ENCODE data around the gene LIMS2. TPM values are rescaled to one million over a fixed set of nuclear protein-coding genes. Genes with fewer than 3 reads are reported as not detected.

The LIMS2 gene
- total RNA-seq, 1 experiment from 2014 or later = 0.26 TPM

- DNase-seq (ENCODE audit: low read depth) = peak; percentile 73
Measured at GRCh38 chr2:127623388-127624319, 51.7 kb downstream of the LIMS2 start.

GRCh38 chr2:127622561-127623387, 52.6 kb downstream of the LIMS2 start:
- no peak for DNase-seq (ENCODE audit: low read depth)

GRCh38 chr2:127621981-127622431, 53.3 kb downstream of the LIMS2 start:
- no peak for DNase-seq (ENCODE audit: low read depth)

GRCh38 chr2:127620866-127621265, 54.5 kb downstream of the LIMS2 start:
- no peak for DNase-seq (ENCODE audit: low read depth)

- DNase-seq (ENCODE audit: low read depth) = no peak
Measured at GRCh38 chr2:127619877-127620705, 55.2 kb downstream of the LIMS2 start.

- no peak for DNase-seq (ENCODE audit: low read depth)
Measured at GRCh38 chr2:127619203-127619590, 56.1 kb downstream of the LIMS2 start.

- DNase-seq (ENCODE audit: low read depth) = no peak
Measured at GRCh38 chr2:127618551-127619202, 56.7 kb downstream of the LIMS2 start.

GRCh38 chr2:127615511-127616166, 59.7 kb downstream of the LIMS2 start:
- DNase-seq (ENCODE audit: low read depth) = no peak

GRCh38 chr2:127614731-127615130, 60.6 kb downstream of the LIMS2 start:
- no peak for DNase-seq (ENCODE audit: low read depth)

- no peak for DNase-seq (ENCODE audit: low read depth)
Measured at GRCh38 chr2:127614246-127614645, 61.1 kb downstream of the LIMS2 start.

- DNase-seq (ENCODE audit: low read depth) = no peak
Measured at GRCh38 chr2:127612111-127612822, 63.1 kb downstream of the LIMS2 start.

GRCh38 chr2:127611076-127611925, 64.0 kb downstream of the LIMS2 start:
- DNase-seq (ENCODE audit: low read depth) = no peak

GRCh38 chr2:127610561-127610960, 64.8 kb downstream of the LIMS2 start:
- no peak for DNase-seq (ENCODE audit: low read depth)

- no peak for DNase-seq (ENCODE audit: low read depth)
Measured at GRCh38 chr2:127609818-127610217, 65.5 kb downstream of the LIMS2 start.

GRCh38 chr2:127609031-127609751, 66.1 kb downstream of the LIMS2 start:
- no peak for DNase-seq (ENCODE audit: low read depth)

- no peak for DNase-seq (ENCODE audit: low read depth)
Measured at GRCh38 chr2:127608061-127609030, 67.0 kb downstream of the LIMS2 start.

Data from HT1080 (cell line).